Esophagus squamous epithelium (tissue), 5 donors: ENCODE data around the gene FITM1. TPM values are rescaled to one million over a fixed set of nuclear protein-coding genes. Genes with fewer than 3 reads are reported as not detected.

Experiments used
- DNase-seq: peaks from one replicate; lab custom pipeline; 2025; lab: John Stamatoyannopoulos, UW
- H3K27ac ChIP-seq, 4 donors: fragments of 200-600 bp; sonication (generic); one replicate each; pipeline ENCODE4 v1.5.1; 2016 to 2019; ENCODE audit warnings: mild to moderate bottlenecking in 1 of 4
- H3K27me3 ChIP-seq, 4 donors: fragments of 200-600 bp; sonication (generic); 1 replicate in 3 of 4; 2 replicates in 1 of 4; pipeline versions ENCODE4 v1.5.1 to v1.6.0; 2017 to 2021; ENCODE audit warnings: antibody characterized with exemption in 1 of 4
- H3K36me3 ChIP-seq, 3 donors: fragments of 200-600 bp; sonication (generic); one replicate each; pipeline ENCODE4 v1.5.1; 2016 to 2019
- H3K4me1 ChIP-seq, 3 donors: fragments of 200-600 bp; sonication (generic); one replicate each; pipeline ENCODE4 v1.5.1; 2017 to 2019
- H3K4me3 ChIP-seq, 4 donors: fragments of 200-600 bp; sonication (generic); 1 replicate in 3 of 4; 2 replicates in 1 of 4; pipeline ENCODE4 v1.5.1; 2016 to 2019; ENCODE audit warnings: mild to moderate bottlenecking in 2 of 4, moderate library complexity in 1 of 4
- H3K9me3 ChIP-seq, 3 donors: fragments of 200-600 bp; sonication (generic); one replicate each; pipeline ENCODE4 v1.5.1; 2016 to 2019
- POLR2A ChIP-seq, 4 donors: fragments of 450-650 bp; IDR thresholded peaks; one replicate each; pipeline ENCODE4 v1.6.1; 2017; ENCODE audit warnings: antibody characterized with exemption in 4 of 4, mild to moderate bottlenecking in 4 of 4, moderate library complexity in 3 of 4
- WGBS, 2 donors: methylation state at CpG; one replicate each; pipeline ENCODE4 v1.1.5; 2018; 5-methylcytosine and 5-hydroxymethylcytosine counted together
- intact Hi-C: fragments of 100-400 bp; cut with DNase I; formaldehyde crosslinking; loops from one replicate; pipeline ENCODE4 v1.15.0; 2022
- total RNA-seq, 4 donors: library from RNA; depleted of rRNA; stranded (reverse); fragments of >200 nt; gene quantifications; one replicate each; pipeline ENCODE4 v1.1.0, GENCODE V29; 2016
- TF ChIP-seq, protein P1 (sequence below), 6 experiments: fragments of 450-650 bp in 4 of 6; fragments of 200-600 bp in 2 of 6; sonication (generic) in 2 of 6; IDR thresholded peaks; one replicate each; pipeline ENCODE4 v1.5.1; 2016 to 2019; ENCODE audit warnings: antibody characterized with exemption in 6 of 6, mild to moderate bottlenecking in 4 of 6, moderate library complexity in 4 of 6
- donor health status: DM: yes; HTN: yes; CAD: no.

FITM1 gene
- total RNA-seq, 4 donors from 2014 or later: 0.42 to 3.7 (median 0.95) TPM; not detected in 1

- H3K4me1 ChIP-seq: peaks cover 21 to 67% (median 34%) of the 10 kb centered on the region in 3 donors
- peak within 1 kb of the TSS; percentile 92 to 98 (median 97) for H3K27ac ChIP-seq
- WGBS, 2 donors: 0% methylated on average over 1 to 4 of the region's 12 CpGs
- H3K27me3 ChIP-seq: no peaks in the 10 kb centered on the region
- peak in 3 of 4 donors; percentile 31 to 77 (median 65) for TF ChIP-seq POLR2A (IDR thresholded peaks at IDR 0.05)
- TF ChIP-seq, protein P1, sequence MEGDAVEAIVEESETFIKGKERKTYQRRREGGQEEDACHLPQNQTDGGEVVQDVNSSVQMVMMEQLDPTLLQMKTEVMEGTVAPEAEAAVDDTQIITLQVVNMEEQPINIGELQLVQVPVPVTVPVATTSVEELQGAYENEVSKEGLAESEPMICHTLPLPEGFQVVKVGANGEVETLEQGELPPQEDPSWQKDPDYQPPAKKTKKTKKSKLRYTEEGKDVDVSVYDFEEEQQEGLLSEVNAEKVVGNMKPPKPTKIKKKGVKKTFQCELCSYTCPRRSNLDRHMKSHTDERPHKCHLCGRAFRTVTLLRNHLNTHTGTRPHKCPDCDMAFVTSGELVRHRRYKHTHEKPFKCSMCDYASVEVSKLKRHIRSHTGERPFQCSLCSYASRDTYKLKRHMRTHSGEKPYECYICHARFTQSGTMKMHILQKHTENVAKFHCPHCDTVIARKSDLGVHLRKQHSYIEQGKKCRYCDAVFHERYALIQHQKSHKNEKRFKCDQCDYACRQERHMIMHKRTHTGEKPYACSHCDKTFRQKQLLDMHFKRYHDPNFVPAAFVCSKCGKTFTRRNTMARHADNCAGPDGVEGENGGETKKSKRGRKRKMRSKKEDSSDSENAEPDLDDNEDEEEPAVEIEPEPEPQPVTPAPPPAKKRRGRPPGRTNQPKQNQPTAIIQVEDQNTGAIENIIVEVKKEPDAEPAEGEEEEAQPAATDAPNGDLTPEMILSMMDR (IDR thresholded peaks at IDR 0.05): peak; percentile 93 to 99 (median 97)
- intact Hi-C loops: no loop called here
- H3K9me3 ChIP-seq: no peaks in the 10 kb centered on the region
- peak within 1 kb of the TSS; percentile 61 to 80 (median 69) for H3K4me3 ChIP-seq
- DNase-seq: peak; percentile 64
- H3K36me3 ChIP-seq: peaks cover 46 to 83% (median 50%) of the 10 kb centered on the region in 3 donors
These were observed 30.7 kb downstream of the FITM1 start, which contains the start of gene IRF9 for GRCh38 chr14:24160850-24161804. Gene IRF9, plus strand, starts transcription at chr14:24161265. Its CDS starts 880 bp downstream, at chr14:24162145.

DNA sequence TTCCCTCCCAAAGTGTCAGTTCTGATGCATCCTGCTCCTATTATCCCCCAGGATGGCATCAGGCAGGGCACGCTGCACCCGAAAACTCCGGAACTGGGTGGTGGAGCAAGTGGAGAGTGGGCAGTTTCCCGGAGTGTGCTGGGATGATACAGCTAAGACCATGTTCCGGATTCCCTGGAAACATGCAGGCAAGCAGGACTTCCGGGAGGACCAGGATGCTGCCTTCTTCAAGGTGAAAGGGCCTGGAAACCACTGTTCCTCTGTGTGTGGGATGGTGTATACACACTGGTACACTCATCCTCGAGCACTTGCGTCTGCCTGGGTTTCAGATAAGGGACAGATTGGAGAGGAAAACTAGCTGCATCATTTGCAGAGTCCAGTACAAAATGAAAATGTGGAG lies 31.6 kb downstream of the FITM1 start:
- no peaks in the 10 kb centered on the region for H3K27me3 ChIP-seq
- no peak for DNase-seq
- H3K4me1 ChIP-seq: peaks cover 21 to 63% (median 34%) of the 10 kb centered on the region in 3 donors
- peaks cover 43 to 83% (median 49%) of the 10 kb centered on the region in 3 donors for H3K36me3 ChIP-seq
- intact Hi-C loops: no loop called here
- WGBS, 2 donors: 8 to 11% methylated on average over 4 to 8 of the region's 8 CpGs
- no peaks in the 10 kb centered on the region for H3K9me3 ChIP-seq
- no peak for TF ChIP-seq POLR2A (IDR thresholded peaks at IDR 0.05)
- TF ChIP-seq, protein P1 (IDR thresholded peaks at IDR 0.05): no peak
- H3K27ac ChIP-seq: peak overlapping the region; percentile 92 to 98 (median 97)
- peak overlapping the region; percentile 61 to 80 (median 69) for H3K4me3 ChIP-seq

DNA sequence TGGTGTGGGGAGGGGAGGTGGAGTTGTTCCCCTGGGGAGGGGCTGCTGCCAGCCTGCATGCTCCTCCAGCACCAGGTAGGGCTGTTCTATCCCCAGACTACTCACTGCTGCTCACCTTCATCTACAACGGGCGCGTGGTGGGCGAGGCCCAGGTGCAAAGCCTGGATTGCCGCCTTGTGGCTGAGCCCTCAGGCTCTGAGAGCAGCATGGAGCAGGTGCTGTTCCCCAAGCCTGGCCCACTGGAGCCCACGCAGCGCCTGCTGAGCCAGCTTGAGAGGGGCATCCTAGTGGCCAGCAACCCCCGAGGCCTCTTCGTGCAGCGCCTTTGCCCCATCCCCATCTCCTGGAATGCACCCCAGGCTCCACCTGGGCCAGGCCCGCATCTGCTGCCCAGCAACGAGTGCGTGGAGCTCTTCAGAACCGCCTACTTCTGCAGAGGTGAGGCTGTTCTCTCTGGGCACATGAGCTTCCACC lies 34.1 kb downstream of the FITM1 start:
- no peak for TF ChIP-seq POLR2A (IDR thresholded peaks at IDR 0.05)
- TF ChIP-seq, protein P1 (IDR thresholded peaks at IDR 0.05): no peak
- WGBS, 2 donors: 17 to 75% methylated on average over 1 to 7 of the region's 14 CpGs
- Histone ChIP-seq H3K4me3 (no peak overlapping the region), H3K27ac (peak overlapping the region in 2 of 4 donors; percentile 17 to 36), H3K4me1 (peaks cover 21 to 58% (median 34%) of the 10 kb centered on the region in 3 donors), H3K27me3 (no peaks in the 10 kb centered on the region), H3K9me3 (no peaks in the 10 kb centered on the region), H3K36me3 (peaks cover 34 to 85% (median 37%) of the 10 kb centered on the region in 3 donors)
- no peak for DNase-seq
- intact Hi-C loops: no loop called here

GRCh38 chr14:24165785-24166184 lies 35.3 kb downstream of the FITM1 start:
- H3K4me1 ChIP-seq: peaks cover 19 to 52% (median 27%) of the 10 kb centered on the region in 3 donors
- H3K9me3 ChIP-seq: no peaks in the 10 kb centered on the region
- WGBS, 2 donors: 94 to 97% methylated on average over 3 to 5 of the region's 5 CpGs
- intact Hi-C loops: no loop called here
- no peaks in the 10 kb centered on the region for H3K27me3 ChIP-seq
- DNase-seq: no peak
- H3K27ac ChIP-seq: no peak overlapping the region
- H3K4me3 ChIP-seq: no peak overlapping the region
- H3K36me3 ChIP-seq: peaks cover 28 to 85% (median 33%) of the 10 kb centered on the region in 3 donors
- TF ChIP-seq, protein P1 (IDR thresholded peaks at IDR 0.05): no peak
- no peak for TF ChIP-seq POLR2A (IDR thresholded peaks at IDR 0.05)
